Ishikawa (cell line): ENCODE measurements around the gene BOLL.

Experiments
- CEBPB ChIP-seq: IDR thresholded peaks from 2 replicates; pipeline ENCODE4 v1.6.1; 2012
- EP300 ChIP-seq: IDR thresholded peaks from 2 replicates; pipeline ENCODE4 v1.6.1; 2012; ENCODE audit warnings: borderline replicate concordance
- FOXM1 ChIP-seq: IDR thresholded peaks from 2 replicates; pipeline ENCODE4 v1.6.1; 2012; ENCODE audit warnings: low read depth, borderline replicate concordance
- MAX ChIP-seq: IDR thresholded peaks from 2 replicates; pipeline ENCODE4 v1.6.1; 2012
- NFIC ChIP-seq: IDR thresholded peaks from 2 replicates; pipeline ENCODE4 v1.6.1; 2012
- RAD21 ChIP-seq: IDR thresholded peaks from 2 replicates; pipeline ENCODE4 v1.6.1; 2012; ENCODE audit warnings: low read depth
- TAF1 ChIP-seq: IDR thresholded peaks from 2 replicates; pipeline ENCODE4 v1.6.1; 2012; ENCODE audit warnings: low read depth, mild to moderate bottlenecking
- TCF12 ChIP-seq: IDR thresholded peaks from 2 replicates; pipeline ENCODE4 v1.6.1; 2012; ENCODE audit warnings: low read depth
- TEAD4 ChIP-seq: IDR thresholded peaks from 2 replicates; pipeline ENCODE4 v1.6.1; 2012
- YY1 ChIP-seq: IDR thresholded peaks from 2 replicates; pipeline ENCODE4 v1.6.1; 2012; ENCODE audit warnings: low read depth
- ZBTB7A ChIP-seq: IDR thresholded peaks from 2 replicates; pipeline ENCODE4 v1.6.1; 2012; ENCODE audit warnings: low read depth
- TF ChIP-seq, protein P1 (sequence below): IDR thresholded peaks from 2 replicates; pipeline ENCODE4 v1.6.1; 2012
- TF ChIP-seq, protein P2 (sequence below): IDR thresholded peaks from 2 replicates; pipeline ENCODE4 v1.6.1; 2012; ENCODE audit warnings: low read depth, mild to moderate bottlenecking

GRCh38 chr2:197727011-197727410, 58.1 kb downstream of the BOLL start:
- no peak for TF ChIP-seq YY1
- no peak for TF ChIP-seq EP300
- no peak for TF ChIP-seq TAF1
- TF ChIP-seq NFIC: no peak
- no peak for TF ChIP-seq RAD21
- TF ChIP-seq MAX: no peak
- no peak for TF ChIP-seq ZBTB7A
- TF ChIP-seq, protein P1, sequence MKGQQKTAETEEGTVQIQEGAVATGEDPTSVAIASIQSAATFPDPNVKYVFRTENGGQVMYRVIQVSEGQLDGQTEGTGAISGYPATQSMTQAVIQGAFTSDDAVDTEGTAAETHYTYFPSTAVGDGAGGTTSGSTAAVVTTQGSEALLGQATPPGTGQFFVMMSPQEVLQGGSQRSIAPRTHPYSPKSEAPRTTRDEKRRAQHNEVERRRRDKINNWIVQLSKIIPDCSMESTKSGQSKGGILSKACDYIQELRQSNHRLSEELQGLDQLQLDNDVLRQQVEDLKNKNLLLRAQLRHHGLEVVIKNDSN: no peak
- TF ChIP-seq FOXM1: no peak
- no peak for TF ChIP-seq TEAD4
- no peak for TF ChIP-seq CEBPB
- TF ChIP-seq TCF12: no peak
- TF ChIP-seq, protein P2, sequence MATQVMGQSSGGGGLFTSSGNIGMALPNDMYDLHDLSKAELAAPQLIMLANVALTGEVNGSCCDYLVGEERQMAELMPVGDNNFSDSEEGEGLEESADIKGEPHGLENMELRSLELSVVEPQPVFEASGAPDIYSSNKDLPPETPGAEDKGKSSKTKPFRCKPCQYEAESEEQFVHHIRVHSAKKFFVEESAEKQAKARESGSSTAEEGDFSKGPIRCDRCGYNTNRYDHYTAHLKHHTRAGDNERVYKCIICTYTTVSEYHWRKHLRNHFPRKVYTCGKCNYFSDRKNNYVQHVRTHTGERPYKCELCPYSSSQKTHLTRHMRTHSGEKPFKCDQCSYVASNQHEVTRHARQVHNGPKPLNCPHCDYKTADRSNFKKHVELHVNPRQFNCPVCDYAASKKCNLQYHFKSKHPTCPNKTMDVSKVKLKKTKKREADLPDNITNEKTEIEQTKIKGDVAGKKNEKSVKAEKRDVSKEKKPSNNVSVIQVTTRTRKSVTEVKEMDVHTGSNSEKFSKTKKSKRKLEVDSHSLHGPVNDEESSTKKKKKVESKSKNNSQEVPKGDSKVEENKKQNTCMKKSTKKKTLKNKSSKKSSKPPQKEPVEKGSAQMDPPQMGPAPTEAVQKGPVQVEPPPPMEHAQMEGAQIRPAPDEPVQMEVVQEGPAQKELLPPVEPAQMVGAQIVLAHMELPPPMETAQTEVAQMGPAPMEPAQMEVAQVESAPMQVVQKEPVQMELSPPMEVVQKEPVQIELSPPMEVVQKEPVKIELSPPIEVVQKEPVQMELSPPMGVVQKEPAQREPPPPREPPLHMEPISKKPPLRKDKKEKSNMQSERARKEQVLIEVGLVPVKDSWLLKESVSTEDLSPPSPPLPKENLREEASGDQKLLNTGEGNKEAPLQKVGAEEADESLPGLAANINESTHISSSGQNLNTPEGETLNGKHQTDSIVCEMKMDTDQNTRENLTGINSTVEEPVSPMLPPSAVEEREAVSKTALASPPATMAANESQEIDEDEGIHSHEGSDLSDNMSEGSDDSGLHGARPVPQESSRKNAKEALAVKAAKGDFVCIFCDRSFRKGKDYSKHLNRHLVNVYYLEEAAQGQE: no peak
